Muscle of back (tissue), 11 donors: Measurements from ENCODE around the gene BEAN1. TPM values are rescaled to one million over a fixed set of nuclear protein-coding genes. Genes with fewer than 3 reads are reported as not detected.
A peak's percentile ranks its signal among the peaks of the same experiment; 100 is the strongest.

Source experiments
- DNase-seq, 3 donors: peaks; one replicate each; pipeline versions ENCODE4 v3.0.0 to v3.0.0-alpha.2; 2013
- polyA plus RNA-seq, 10 donors: library from polyadenylated mRNA; unstranded; fragments of 120-200 nt; gene quantifications; one replicate each; pipeline ENCODE4 v1.2.1, GENCODE V29; 2013; ENCODE audit not compliant: insufficient read length in 10 of 10

BEAN1 gene
- polyA plus RNA-seq, 10 donors: 0.75 to 1.6 (median 1.1) TPM

GRCh38 chr16:66468321-66468965 lies 41.3 kb downstream of the BEAN1 start:
- DNase-seq: no peak

- DNase-seq: no peak
These were observed 42.3 kb downstream of the BEAN1 start for GRCh38 chr16:66469291-66469946.

GRCh38 chr16:66469947-66470546 lies 43.0 kb downstream of the BEAN1 start:
- DNase-seq: no peak

GRCh38 chr16:66470556-66470955 lies 43.5 kb downstream of the BEAN1 start:
- peak in 1 of 3 donors; percentile 9 for DNase-seq

- DNase-seq: no peak
These were observed 44.2 kb downstream of the BEAN1 start for GRCh38 chr16:66471264-66471663.

GRCh38 chr16:66471716-66472393 lies 44.8 kb downstream of the BEAN1 start:
- DNase-seq: no peak

GRCh38 chr16:66473051-66473571 lies 46.0 kb downstream of the BEAN1 start:
- no peak for DNase-seq

GRCh38 chr16:66473654-66474519 lies 46.8 kb downstream of the BEAN1 start:
- DNase-seq: no peak

GRCh38 chr16:66474750-66475199 lies 47.7 kb downstream of the BEAN1 start:
- no peak for DNase-seq

- DNase-seq: no peak
These were observed 48.1 kb downstream of the BEAN1 start for GRCh38 chr16:66475232-66475631.

- no peak for DNase-seq
These were observed 49.4 kb downstream of the BEAN1 start for GRCh38 chr16:66476328-66477027.

- DNase-seq: no peak
These were observed 50.0 kb downstream of the BEAN1 start for GRCh38 chr16:66477028-66477515.

- DNase-seq: peak; percentile 16 to 65 (median 49)
These were observed 51.8 kb downstream of the BEAN1 start for GRCh38 chr16:66478733-66479511.

- DNase-seq: no peak
These were observed 52.7 kb downstream of the BEAN1 start for GRCh38 chr16:66479661-66480264.

- DNase-seq: no peak
These were observed 53.4 kb downstream of the BEAN1 start for GRCh38 chr16:66480265-66481080.

GRCh38 chr16:66481081-66481942 lies 54.2 kb downstream of the BEAN1 start:
- no peak for DNase-seq

GRCh38 chr16:66481943-66482390 lies 54.9 kb downstream of the BEAN1 start:
- DNase-seq: no peak
